ENCODE measurements around the gene IGF2BP2.

- TF ChIP-seq CTCF (IDR thresholded peaks at IDR 0.05 in 8 of 11, conservative IDR thresholded peaks at IDR 0.05 in 3 of 11) = no peak
- TF ChIP-seq POLR2A (IDR thresholded peaks at IDR 0.05) = no peak
Measured at GRCh38 chr3:185852635-185853034, 27.8 kb upstream of the IGF2BP2 start.
